ENCODE data around the gene DPH7.
"Not testable (repeated sequence)": the region's sequence is repeated elsewhere in the genome, so short reads cannot be mapped to it uniquely, and the experiment has no call there.

DPH7 gene

GRCh38 chr9:137544176-137544760 lies 34.5 kb downstream of the DPH7 start:
- DNase-seq = no peak

DNA sequence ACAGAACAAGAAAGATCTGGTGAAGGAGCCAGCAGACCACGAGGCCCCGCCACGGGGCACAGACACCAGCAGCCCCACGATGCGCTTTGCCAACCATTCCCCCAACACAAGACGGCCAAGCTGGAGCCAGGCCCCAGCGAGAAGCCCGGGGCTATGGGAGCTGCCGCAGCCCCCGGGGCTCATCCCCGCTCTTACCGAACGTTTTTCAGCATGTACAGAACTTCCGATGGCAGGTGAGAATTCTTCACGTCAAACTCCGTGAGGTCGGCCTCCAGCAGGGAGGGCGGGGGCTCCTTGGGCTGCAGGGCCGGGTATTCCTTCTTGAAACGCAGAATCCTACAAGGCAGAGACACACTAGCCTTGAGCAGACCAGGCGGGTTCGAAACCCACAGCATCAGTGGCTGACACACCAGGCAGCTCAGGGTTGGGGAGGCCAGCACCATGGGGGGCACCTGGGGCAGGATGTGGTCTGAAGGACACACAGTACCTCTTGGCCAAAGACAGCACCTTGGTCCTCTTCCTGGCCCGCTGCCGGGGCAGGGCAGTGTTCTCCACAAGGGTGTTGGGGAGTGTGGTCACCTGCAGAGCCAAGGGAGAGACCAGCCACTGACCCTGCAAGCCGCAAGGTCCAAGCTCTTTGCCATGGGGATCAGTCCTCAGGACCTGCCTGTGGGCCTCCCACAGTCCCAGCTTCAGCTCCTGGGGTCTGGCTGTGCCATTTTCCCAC lies 35.3 kb downstream of the DPH7 start:
- DNase-seq = no peak

DNA sequence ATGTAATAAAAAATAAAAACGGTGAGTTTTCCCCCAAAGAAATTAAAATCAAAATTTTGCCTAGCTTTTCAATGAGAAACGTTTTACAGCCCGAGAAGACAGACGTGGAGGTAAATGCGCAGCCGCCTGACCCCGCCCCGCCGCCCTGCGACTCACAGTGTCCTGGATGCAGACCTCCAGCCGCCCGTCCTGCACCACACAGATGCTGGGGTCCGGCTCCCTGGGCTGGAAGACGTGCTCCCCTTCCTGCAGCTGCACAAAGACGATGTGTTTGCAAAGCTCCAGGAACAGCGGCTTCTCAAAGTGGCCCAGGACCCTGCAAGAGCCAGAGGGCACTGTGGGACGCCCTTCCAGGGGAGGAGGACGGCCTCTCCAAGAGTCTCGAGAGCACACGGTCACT lies 36.2 kb downstream of the DPH7 start:
- no peak for DNase-seq

DNA sequence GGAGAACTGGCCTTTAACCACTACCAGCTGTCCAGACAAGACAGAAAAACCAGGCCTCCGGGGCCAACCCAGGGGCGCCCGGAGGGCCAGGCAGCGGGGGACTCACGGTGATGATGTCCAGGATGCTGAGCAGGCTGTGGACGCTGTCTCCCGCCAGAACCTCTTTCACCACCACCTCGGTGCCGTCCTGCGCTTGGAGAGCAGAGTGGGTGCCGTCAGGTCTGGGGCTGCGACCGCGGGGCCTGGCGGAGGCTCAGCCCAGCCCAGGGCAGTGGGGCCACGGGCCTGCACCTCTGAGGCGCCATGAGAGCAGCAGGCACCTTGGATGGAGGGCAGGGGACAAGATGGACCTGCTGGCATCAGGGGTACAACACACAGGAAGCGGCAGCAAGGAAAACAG lies 38.2 kb downstream of the DPH7 start:
- DNase-seq = no peak

DNA sequence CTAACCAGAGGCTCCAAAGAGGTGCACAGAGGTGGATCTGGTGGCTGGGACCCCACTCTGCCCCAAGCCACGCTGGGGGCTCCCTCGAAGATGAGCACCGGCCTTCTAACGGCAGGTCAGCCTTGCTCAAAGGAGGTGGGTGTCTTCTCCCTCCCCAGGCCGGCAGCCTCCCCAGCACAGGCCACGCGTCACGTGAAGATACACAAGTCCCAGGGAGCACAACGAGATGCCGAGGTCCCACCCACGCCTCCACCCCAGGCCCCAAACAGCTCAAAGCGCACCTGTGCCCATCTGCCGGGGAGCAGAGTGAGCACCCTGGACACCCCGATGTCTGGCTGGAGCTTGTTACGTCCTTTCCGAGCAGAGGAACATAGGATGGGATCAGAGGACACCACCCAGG lies 40.7 kb downstream of the DPH7 start:
- DNase-seq = no peak

- DNase-seq = not testable (repeated sequence)
Measured at GRCh38 chr9:137536594-137537131, 42.1 kb downstream of the DPH7 start.

DNA sequence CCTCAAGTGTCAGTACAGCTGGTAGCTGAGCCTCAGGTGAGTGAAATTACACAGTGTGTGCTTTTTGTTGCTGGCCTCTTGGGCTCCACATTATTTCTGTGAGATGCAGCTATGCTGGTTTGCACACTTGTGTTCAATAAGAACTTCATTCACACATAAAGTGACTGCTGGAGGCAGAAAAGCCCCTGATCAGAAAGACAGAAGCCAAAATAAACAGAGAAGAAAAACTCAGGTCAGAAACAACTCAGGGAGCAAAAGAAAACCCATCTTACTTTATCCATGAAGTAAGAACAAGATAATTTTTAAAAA lies 43.7 kb downstream of the DPH7 start:
- DNase-seq = no peak

DNA sequence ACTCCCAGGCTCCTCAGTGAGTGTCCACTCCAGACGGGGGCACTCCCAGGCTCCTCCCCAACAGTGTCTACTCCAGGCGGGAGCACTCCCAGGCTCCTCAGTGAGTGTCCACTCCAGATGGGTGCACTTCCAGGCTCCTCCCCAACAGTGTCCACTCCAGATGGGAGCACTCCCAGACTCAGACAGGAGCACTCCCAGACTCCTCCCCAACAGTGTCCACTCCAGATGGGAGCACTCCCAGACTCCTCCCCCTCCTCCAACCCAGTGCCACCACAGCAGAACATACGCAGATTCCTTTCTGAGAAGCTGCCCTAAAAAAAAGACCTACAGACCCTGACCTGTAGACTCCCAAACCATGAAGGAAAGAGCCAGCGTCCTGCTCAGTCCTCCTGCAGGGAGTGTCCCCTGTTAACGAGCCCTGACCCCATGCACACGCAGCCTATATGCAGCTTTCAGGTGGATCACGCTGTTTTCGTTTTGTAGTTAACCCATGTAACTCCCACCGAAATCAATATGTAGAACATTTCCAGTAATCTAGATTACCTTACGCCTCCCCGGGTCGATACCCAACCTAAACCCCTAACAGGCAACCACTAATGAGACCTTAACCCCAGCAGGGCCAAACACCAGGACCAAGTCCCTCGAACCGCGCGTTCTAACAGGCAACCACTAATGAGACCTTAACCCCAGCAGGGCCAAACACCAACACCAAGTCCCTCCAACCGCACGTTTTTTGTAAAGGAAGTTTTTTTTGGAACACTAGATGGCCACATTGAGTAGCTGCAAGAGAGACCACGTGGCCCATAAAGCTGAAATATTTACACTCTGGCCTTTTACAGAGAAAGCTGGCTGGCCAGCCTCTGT lies 44.2 kb downstream of the DPH7 start:
- DNase-seq = peak in 1 of 2 donors; percentile 26

GRCh38 chr9:137532891-137533468 lies 45.7 kb downstream of the DPH7 start:
- not testable (repeated sequence) for DNase-seq

- no peak for DNase-seq
Measured at GRCh38 chr9:137531099-137531765, 47.5 kb downstream of the DPH7 start.

DNA sequence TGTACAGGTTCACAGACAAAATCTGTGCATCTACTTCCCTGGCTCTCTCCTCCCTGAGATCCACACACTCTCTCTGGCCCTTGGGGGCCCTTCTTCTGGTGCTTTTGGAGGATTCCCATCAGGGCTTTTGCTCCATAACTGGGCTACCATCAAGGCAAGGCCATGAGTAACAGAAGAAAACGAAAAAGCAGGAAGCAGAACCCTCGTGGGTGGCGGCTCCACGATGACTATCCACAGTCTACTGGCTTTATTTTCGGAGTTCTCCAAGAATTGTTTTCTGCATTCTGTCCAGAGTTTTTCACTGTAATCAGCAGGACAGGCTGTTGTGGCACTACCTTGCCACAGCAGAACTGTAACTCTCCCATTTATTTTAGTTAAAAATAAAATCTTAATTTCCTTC lies 48.4 kb downstream of the DPH7 start:
- no peak for DNase-seq

DNA sequence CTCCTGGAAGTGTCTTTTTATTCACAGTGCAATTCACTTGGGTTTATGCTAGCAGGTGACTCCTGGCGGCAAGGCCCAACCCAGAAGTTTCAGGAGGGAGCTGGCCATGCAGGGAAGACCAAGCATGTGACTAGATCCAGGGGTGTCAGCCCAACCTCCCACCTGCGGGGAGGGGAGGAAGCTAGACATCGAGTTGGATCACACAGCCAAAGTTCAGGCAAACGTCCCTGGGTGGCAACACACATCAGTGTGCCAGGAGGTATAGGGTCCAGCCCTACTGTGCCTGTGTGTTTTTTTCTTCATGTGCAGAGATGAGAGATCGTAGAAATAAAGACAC lies 53.8 kb downstream of the DPH7 start:
- no peak for DNase-seq

GRCh38 chr9:137524161-137524980 lies 54.4 kb downstream of the DPH7 start:
- no peak for DNase-seq

DNA sequence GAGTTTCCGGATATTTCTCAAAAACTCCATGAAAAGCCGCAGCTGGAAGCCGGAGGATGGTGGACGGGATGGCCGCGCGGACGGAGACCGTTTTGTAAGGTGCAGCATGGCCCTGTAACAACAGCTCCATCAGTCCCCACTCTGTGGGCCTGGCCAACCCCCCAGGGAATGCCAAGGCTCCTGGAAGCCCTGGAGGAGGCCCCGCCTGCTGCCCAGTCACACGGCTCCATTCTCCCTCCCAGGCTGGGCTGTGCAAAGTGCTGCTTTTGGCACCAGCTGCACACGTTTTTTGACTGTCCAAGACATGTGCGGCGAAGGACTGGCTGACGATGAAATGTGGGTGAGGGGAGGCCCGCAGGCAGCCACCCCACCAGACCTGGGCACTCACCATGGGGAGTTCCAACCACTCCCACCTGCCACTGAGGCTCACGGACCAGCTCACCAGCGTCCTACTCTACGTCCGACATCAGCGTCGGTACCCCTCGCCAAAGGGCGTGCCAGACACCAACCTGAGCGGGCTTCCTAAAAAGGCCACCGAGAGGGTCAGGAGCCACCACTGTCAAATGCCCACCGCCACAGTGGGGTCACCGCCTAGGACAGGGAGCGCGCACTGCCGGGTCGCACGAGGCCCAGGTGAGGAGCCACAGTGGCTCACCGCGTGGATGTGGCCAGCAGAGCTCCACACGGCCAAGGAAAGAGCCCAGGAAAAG lies 55.8 kb downstream of the DPH7 start:
- DNase-seq = no peak

DNA sequence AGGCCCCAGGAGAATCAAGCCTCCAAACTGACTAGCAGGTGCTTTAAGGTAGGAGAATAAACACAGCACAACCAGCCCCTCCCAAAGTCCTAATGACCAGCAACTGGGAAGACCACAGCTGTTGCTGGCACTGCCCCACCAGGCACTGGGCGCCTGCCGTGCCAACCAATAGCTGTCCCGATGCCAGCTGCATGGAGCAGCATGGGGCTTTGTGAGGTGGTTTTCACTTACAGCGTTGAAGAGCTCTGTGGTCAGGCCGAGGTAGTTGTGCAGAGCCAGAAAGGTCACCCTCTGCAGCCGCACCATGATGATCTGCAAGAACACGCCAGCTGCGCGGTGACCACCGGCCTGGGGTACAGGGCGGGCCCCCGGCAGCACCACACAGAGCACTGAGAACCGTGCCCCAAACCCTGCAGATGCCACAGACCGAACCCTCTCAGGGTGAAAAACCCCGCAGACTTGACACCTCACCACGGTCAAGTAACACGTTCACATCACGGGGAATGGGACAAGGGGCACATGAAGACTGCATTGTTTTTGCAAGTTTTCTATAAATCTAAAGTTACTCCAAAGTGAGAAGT lies 57.2 kb downstream of the DPH7 start:
- DNase-seq = no peak

GRCh38 chr9:137520614-137521404 lies 57.9 kb downstream of the DPH7 start:
- no peak for DNase-seq

DNA sequence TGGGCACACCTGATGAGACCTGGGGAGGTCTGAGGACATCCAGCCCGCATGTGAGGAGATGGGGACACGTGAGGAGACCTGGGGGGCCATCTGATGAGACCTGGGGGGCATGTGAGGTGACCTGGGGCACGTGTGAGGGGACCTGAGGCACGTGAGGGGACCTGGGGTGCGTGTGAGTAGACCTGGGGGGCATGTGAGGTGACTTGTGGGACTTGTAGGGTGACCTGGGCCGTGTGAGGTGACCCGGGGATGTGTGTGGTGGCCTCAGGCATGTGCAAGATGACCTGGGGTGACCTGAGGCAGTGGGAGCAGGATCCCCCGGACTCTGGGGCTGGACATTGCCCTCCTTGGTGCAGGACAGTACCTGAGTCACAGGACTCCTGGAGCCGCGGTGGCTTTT lies 59.2 kb downstream of the DPH7 start:
- no peak for DNase-seq

DNA sequence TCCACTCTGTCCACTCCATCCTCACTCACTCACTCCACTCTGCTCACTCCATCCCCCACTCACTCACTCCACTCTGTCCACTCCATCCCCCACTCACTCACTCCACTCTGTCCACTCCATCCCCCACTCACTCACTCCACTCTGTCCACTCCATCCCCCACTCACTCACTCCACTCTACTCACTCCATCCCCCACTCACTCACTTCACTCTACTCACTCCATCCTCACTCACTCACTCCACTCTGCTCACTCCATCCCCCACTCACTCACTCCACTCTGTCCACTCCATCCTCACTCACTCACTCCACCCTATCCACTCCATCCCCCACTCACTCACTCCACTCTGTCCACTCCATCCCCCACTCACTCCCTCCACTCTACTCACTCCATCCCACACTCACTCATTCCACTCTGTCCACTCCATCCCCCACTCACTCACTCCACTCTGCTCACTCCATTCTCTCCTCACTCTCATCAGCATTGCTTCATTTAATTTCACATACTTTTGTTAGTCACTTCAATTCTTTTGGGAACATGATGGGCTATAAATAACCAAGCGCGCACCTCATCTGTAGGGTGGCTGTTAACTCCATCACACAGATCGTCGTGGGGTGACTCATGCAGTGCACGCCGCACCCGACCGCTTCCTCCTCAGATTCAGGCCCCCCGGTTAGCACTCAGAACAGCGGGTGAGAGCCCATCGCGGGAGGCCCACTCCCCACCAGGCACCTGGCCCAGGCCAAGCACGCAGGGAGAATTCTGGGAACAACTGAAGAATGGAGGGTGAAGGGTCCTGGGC lies 59.9 kb downstream of the DPH7 start:
- not testable (repeated sequence) for DNase-seq
